ENCODE data around the gene TMPRSS13.

GRCh38 chr11:117915672-117916235, 13.4 kb downstream of the TMPRSS13 start:
- TF ChIP-seq POLR2AphosphoS5 (IDR thresholded peaks at IDR 0.05) (no peak), POLR2A (IDR thresholded peaks at IDR 0.05; ENCODE audit: low read depth) (no peak), CTCF (IDR thresholded peaks at IDR 0.05) (no peak), EP300 (IDR thresholded peaks at IDR 0.05) (no peak)
